Measurements from ENCODE around the gene TEN1. TPM values are rescaled to one million over a fixed set of nuclear protein-coding genes. Genes with fewer than 3 reads are reported as not detected.

The TEN1 gene
- total and polyA plus RNA-seq, 8 donors: 14.2 to 121 (median 37.1) TPM; not detected in 1

GRCh38 chr17:76008208-76008607 lies 29.2 kb downstream of the TEN1 start:
- no peaks in the 10 kb centered on the region for H3K27me3 ChIP-seq
- no peaks in the 10 kb centered on the region for H3K9me3 ChIP-seq
- intact Hi-C loops (cut with DNase I; ENCODE audit: low total_unique reads): loop anchor here (5.0 kb wide), 1 partner anchor 91 kb away; no protein-coding TSS in a partner anchor
- no peak overlapping the region for H3K27ac ChIP-seq
- peaks cover 0 to 35% (median 18%) of the 10 kb centered on the region in 4 donors for H3K36me3 ChIP-seq
- TF ChIP-seq EP300 (IDR thresholded peaks at IDR 0.05) (no peak), POLR2A (IDR thresholded peaks at IDR 0.05) (no peak), POLR2AphosphoS5 (IDR thresholded peaks at IDR 0.05) (no peak), CTCF (IDR thresholded peaks at IDR 0.05) (no peak)
- no peak overlapping the region for H3K4me3 ChIP-seq
- DNase-seq: no peak
- H3K4me1 ChIP-seq: peaks cover 5 to 18% (median 7%) of the 10 kb centered on the region in 4 donors
- 94 to 96% (median 95%) methylated on average over 36 of the region's 36 CpGs for WGBS, 5 donors

- intact Hi-C loops (cut with DNase I; ENCODE audit: low total_unique reads): loop anchor here (5.0 kb wide), 1 partner anchor 92 kb away; no protein-coding TSS in a partner anchor
- no peaks in the 10 kb centered on the region for H3K9me3 ChIP-seq
- H3K36me3 ChIP-seq: peaks cover 0 to 34% (median 17%) of the 10 kb centered on the region in 4 donors
- peaks cover under 1 to 12% (median under 1%) of the 10 kb centered on the region in 4 donors for H3K4me1 ChIP-seq
- no peak for DNase-seq
- 89 to 95% (median 94%) methylated on average over 50 to 56 of the region's 56 CpGs for WGBS, 5 donors
- no peak overlapping the region for H3K4me3 ChIP-seq
- no peak overlapping the region for H3K27ac ChIP-seq
- H3K27me3 ChIP-seq: no peaks in the 10 kb centered on the region
- TF ChIP-seq POLR2A (IDR thresholded peaks at IDR 0.05): no peak
- TF ChIP-seq POLR2AphosphoS5 (IDR thresholded peaks at IDR 0.05): no peak
- TF ChIP-seq EP300 (IDR thresholded peaks at IDR 0.05): no peak
- no peak for TF ChIP-seq CTCF (IDR thresholded peaks at IDR 0.05)
Measured at GRCh38 chr17:76008630-76009425, 29.8 kb downstream of the TEN1 start.

GRCh38 chr17:76009447-76009846 lies 30.4 kb downstream of the TEN1 start:
- 92 to 96% (median 94%) methylated on average over 20 of the region's 20 CpGs for WGBS, 5 donors
- intact Hi-C loops (cut with DNase I; ENCODE audit: low total_unique reads): loop anchor here (5.0 kb wide), 1 partner anchor 92 kb away; no protein-coding TSS in a partner anchor
- TF ChIP-seq POLR2AphosphoS5 (IDR thresholded peaks at IDR 0.05) (no peak), EP300 (IDR thresholded peaks at IDR 0.05) (no peak), POLR2A (IDR thresholded peaks at IDR 0.05) (no peak), CTCF (IDR thresholded peaks at IDR 0.05) (no peak)
- H3K9me3 ChIP-seq: no peaks in the 10 kb centered on the region
- DNase-seq: no peak
- no peaks in the 10 kb centered on the region for H3K27me3 ChIP-seq
- H3K4me1 ChIP-seq: peaks cover 0 to 13% (median 4%) of the 10 kb centered on the region in 4 donors
- H3K27ac ChIP-seq: no peak overlapping the region
- no peak overlapping the region for H3K4me3 ChIP-seq
- H3K36me3 ChIP-seq: peaks cover 0 to 28% (median 16%) of the 10 kb centered on the region in 4 donors

GRCh38 chr17:76009969-76010661 lies 31.1 kb downstream of the TEN1 start:
- H3K9me3 ChIP-seq: no peaks in the 10 kb centered on the region
- peaks cover 0 to 20% (median 11%) of the 10 kb centered on the region in 4 donors for H3K4me1 ChIP-seq
- intact Hi-C loops (cut with DNase I; ENCODE audit: low total_unique reads): loop anchor here (5.0 kb wide), 1 partner anchor 93 kb away; no protein-coding TSS in a partner anchor
- peaks cover 0 to 5% (median 0%) of the 10 kb centered on the region in 3 donors for H3K27me3 ChIP-seq
- no peak for TF ChIP-seq CTCF (IDR thresholded peaks at IDR 0.05)
- no peak for TF ChIP-seq EP300 (IDR thresholded peaks at IDR 0.05)
- TF ChIP-seq POLR2A (IDR thresholded peaks at IDR 0.05): no peak
- TF ChIP-seq POLR2AphosphoS5 (IDR thresholded peaks at IDR 0.05): no peak
- WGBS, 5 donors: 87 to 92% (median 90%) methylated on average over 21 of the region's 21 CpGs
- no peak overlapping the region for H3K4me3 ChIP-seq
- H3K27ac ChIP-seq: no peak overlapping the region
- no peak for DNase-seq
- peaks cover 0 to 23% (median 13%) of the 10 kb centered on the region in 4 donors for H3K36me3 ChIP-seq

Measured in stomach (tissue), 9 donors.